K562 (cell line): Measurements from ENCODE around the gene CXCR3.

Experiments
- CTCF ChIP-seq, 3 experiments: IDR thresholded peaks in 2 of 3; conservative IDR thresholded peaks in 1 of 3; 2 replicates each; pipeline ENCODE4 v1.5.1; 2011 to 2012; ENCODE audit warnings: low read length in 3 of 3, mild to moderate bottlenecking in 3 of 3, control low read depth in 2 of 3, improper control_type of control experiment in 1 of 3, inconsistent platforms in 1 of 3, low read depth in 1 of 3, mixed read lengths in 1 of 3, moderate library complexity in 1 of 3; ENCODE audit not compliant: insufficient read depth in 2 of 3
- IRF1 ChIP-seq: sonication (generic); formaldehyde crosslinking; IDR thresholded peaks from 2 replicates; pipeline ENCODE4 v1.8.0; 2022; ENCODE audit warnings: missing genetic modification reagents, mild to moderate bottlenecking, borderline replicate concordance
- MYNN ChIP-seq, 2 experiments: sonication (generic); formaldehyde crosslinking in 1 of 2; IDR thresholded peaks; 2 replicates each; pipeline versions ENCODE4 v1.5.0 to v1.6.1; 2016 to 2020; ENCODE audit warnings: antibody characterized with exemption in 1 of 2, missing genetic modification reagents in 1 of 2
- POLR2AphosphoS5 ChIP-seq: IDR thresholded peaks from 2 replicates; pipeline ENCODE4 v1.6.1; 2011; ENCODE audit warnings: mild to moderate bottlenecking, low read depth, low read length, moderate library complexity; ENCODE audit not compliant: control insufficient read depth, insufficient read depth
- SMARCC2 ChIP-seq: fragments of 450-650 bp; IDR thresholded peaks from 2 replicates; pipeline ENCODE4 v1.6.1; 2017; ENCODE audit warnings: antibody characterized with exemption, moderate library complexity, mild to moderate bottlenecking, low read depth
- ZNF347 ChIP-seq: fragments of 450-650 bp; formaldehyde crosslinking; IDR thresholded peaks from 2 replicates; pipeline ENCODE4 v1.4.0; 2020; ENCODE audit warnings: low read depth, mild to moderate bottlenecking, moderate library complexity

- TF ChIP-seq SMARCC2 = no peak
- TF ChIP-seq IRF1 (CRISPR knock-in tag) = no peak
- TF ChIP-seq CTCF (IDR thresholded peaks at IDR 0.05 in 2 of 3, conservative IDR thresholded peaks at IDR 0.05 in 1 of 3; ENCODE audit: insufficient read depth in 2 of 3, low read depth in 1 of 3, low read length in 3 of 3) = no peak
- TF ChIP-seq ZNF347 = no peak
- TF ChIP-seq MYNN (IDR thresholded peaks at IDR 0.05) = no peak
- no peak for TF ChIP-seq MYNN (CRISPR knock-in tag; IDR thresholded peaks at IDR 0.05)
- no peak for TF ChIP-seq POLR2AphosphoS5
Observed at GRCh38 chrX:71618303-71618721, at the start of gene CXCR3.
